ENCODE results near the gene EARS2. TPM values are rescaled to one million over a fixed set of nuclear protein-coding genes. Genes with fewer than 3 reads are reported as not detected.
A peak's percentile ranks its signal among the peaks of the same experiment; 100 is the strongest.
"Not testable (repeated sequence)": the region's sequence is repeated elsewhere in the genome, so short reads cannot be mapped to it uniquely, and the experiment has no call there.

EARS2 gene
- total RNA-seq, result 10 to 100 TPM; 25.2 to 30.4 TPM

DNA sequence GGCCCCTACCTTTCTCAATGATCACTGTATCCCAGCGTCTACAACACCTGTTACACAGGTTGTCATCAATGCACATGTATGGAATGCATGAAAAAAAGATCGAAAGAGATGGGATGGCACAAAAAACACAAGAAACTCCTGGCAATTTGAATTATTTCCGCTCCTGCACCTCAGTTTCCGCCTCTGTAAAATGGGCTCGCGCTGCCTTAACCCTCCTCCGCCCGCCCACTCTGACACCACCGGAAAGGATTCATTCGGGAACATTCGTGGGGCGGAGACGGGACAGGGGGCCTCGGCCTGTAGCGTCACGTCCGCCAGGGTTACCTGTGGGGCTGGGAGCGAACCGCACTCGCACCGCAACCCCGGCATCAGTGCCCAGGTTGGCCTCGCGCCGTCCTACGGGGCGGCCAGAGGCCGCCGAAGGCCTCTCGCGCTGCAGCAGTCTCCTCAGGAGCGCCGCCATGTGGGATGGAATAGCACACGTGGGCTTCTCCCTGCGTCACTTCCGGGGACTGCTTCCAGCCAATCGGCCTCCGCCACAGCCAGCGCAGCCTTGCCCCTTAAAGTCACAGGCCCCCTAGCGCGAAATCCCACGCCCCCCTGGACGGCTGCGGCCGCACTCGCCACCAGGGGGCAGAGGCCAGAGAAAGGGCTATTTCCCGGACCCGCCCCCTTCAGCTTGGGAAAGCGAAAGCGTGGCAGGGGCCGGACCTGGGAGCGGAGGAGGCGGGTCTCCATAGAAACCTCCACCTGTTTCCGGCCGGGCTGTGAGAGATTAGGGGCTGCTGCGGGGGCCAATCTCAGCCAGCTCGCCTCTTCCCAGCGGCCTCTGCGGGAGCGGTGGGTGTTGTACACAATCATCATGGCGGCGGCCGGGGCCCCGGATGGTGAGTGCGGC, at the start of gene EARS2, which contains the start of gene UBFD1:
TSS of gene EARS2 (minus strand) at position 470 of the 898 bp plus-strand sequence. CDS start at position 463, 7 bp downstream.
TSS of gene UBFD1 (plus strand) at position 847 of the 898 bp plus-strand sequence. CDS start at position 863, 16 bp downstream.
- Mint-ChIP-seq H3K27ac (peak within 1 kb of the TSS; percentile 93), H3K36me3 (peaks cover 21% of the 10 kb centered on the region), H3K4me3 (peak within 1 kb of the TSS; percentile 93), H3K27me3 (no peaks in the 10 kb centered on the region), H3K9me3 (peaks cover 1% of the 10 kb centered on the region), H3K4me1 (peaks cover 39% of the 10 kb centered on the region)
- DNase-seq, result peak; percentile 100

DNA sequence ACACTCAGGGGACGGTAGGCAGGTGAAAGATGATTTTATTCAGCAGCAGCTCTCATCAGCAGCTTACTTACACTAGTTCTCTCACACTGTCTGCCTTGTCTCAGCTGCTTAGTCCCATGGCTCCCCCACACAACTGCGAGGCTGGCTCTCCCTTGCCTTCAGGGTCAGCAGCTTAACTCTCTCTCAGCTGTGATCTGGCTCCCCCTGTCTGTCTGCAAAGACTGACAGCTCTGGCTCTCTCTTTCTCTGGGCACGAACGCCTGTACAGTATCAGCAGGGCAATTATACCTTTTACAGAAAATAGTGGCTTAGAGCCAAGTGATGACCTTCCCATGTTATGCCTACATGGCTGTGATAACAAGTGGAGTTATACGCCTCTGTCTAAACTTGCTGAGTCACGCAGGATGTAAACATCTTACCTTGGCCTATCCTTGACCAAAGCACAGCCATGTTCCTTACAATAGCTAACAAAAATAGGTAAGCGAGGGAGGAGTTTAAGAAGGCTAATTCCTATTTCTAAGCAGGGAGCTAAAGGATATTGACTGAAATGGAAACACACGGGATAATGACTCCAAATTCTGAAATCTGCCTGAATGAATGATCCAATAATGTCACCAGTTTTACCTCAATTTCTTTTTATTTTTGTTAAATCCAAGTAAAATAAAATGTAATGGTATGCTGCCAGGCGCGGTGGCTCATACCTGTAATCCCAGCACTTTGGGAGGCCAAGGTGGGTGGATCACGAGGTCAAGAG, 40.0 kb upstream of the EARS2 start:
- peak overlapping the region; percentile 26 for H3K27ac Mint-ChIP-seq

DNA sequence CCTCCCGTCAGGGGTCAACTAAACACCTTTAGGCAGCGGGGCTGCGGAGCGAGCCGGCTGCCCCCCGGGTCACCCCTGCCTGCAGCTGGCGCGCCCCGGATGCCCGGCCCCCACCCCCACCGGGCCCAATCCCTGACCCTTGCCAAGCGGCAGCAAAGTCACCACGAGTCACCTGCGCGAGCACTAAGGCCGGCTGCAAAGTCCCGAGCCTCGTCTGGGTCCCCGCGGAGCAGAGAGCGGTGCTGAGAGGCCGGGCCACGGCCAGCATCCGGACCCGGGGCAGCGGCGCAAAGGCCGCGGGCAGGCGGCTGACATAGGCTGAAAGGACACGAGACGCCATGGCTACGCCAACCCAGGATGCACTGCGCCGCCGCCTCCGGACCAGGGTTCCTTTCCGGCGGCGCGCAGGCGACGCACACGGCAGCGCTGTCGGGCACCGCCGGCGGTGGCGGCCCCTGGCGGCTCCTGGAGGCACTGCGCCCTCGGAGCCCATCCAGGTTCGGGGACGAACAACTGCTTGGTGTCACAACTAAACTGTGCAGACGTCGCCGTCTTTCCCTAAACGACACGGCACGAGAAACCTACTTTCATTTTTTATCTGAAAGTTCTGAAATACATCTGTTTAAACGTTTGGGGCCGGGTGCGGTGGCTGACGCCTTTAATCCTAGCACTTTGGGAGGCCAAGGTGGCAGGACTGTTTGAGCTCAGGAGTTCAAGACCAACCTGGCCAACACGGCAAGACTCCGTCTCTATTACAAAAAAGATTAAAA, 39.0 kb upstream of the EARS2 start, which contains the start of gene NDUFAB1:
TSS of gene NDUFAB1 (minus strand) at position 366 of the 770 bp plus-strand sequence. CDS start at position 340, 26 bp downstream.
- H3K4me1 Mint-ChIP-seq, result peaks cover 16% of the 10 kb centered on the region
- H3K9me3 Mint-ChIP-seq, result no peaks in the 10 kb centered on the region
- H3K36me3 Mint-ChIP-seq, result peaks cover 16% of the 10 kb centered on the region
- no peaks in the 10 kb centered on the region for H3K27me3 Mint-ChIP-seq
- H3K27ac Mint-ChIP-seq, result peak within 1 kb of the TSS; percentile 78
- peak; percentile 95 for DNase-seq
- H3K4me3 Mint-ChIP-seq, result peak within 1 kb of the TSS; percentile 84

More for the DNA sequence above, 40.0 kb upstream of the EARS2 start:
- Mint-ChIP-seq H3K4me1 (peaks cover 11% of the 10 kb centered on the region), H3K27me3 (no peaks in the 10 kb centered on the region), H3K4me3 (no peak overlapping the region), H3K9me3 (no peaks in the 10 kb centered on the region), H3K36me3 (peaks cover 12% of the 10 kb centered on the region)
- peak; percentile 11 for DNase-seq

DNA sequence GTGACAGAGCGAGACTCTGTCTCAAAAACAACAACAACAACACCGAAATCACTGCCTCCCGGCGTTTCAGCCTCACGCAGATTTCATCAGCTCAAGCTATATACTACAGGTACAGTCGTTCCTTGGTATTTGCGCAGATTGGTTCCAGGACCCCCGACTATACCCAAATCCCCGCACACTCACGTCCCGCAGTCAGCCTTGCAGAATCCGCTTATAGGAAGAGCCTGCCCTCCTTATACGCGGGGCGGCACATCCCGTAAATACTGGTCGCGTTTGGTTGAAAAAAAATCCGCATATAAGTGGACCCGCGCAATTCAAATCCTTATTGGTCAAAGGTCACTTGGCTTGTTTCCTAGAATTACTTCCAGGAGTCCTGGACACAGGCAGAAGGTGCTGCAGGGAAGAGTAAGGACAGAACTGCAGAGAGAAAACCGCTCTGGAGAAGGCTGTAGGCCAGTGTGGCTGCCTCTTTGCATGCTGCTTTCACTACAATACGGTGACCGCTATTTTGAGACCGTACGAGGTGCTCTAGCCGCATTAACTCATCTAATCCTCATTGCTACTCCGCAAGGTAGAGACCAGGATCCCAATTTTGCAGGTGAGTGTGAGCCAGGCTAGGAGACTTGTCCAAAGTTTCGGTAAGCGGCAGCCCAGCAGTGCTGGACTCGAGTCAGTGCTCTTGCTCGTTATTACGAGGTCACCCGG, 38.2 kb upstream of the EARS2 start:
- H3K9me3 Mint-ChIP-seq, result no peaks in the 10 kb centered on the region
- peaks cover 19% of the 10 kb centered on the region for H3K36me3 Mint-ChIP-seq
- peaks cover 16% of the 10 kb centered on the region for H3K4me1 Mint-ChIP-seq
- H3K27ac Mint-ChIP-seq, result peak overlapping the region; percentile 74
- H3K4me3 Mint-ChIP-seq, result peak overlapping the region; percentile 84
- no peak for DNase-seq
- H3K27me3 Mint-ChIP-seq, result no peaks in the 10 kb centered on the region

DNA sequence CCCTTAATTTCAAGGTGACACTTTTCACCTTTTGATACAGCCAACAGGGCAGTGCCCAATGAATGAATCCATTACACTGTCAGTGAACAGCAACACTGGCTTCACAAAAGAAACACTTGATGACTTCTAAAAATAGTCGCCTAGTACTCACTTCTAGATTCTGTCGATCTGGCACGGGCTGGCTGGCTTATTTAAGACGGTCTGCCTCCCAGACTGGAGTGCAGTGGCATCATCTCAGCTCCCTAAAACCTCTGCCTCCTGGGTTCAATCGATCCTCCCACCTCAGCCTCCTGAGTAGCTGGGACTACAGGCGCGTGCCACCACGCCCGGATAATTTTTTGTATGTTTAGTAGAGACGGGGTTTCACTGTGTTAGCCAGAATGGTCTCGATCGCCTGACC, 37.0 kb upstream of the EARS2 start:
- H3K4me3 Mint-ChIP-seq, result no peak overlapping the region

DNA sequence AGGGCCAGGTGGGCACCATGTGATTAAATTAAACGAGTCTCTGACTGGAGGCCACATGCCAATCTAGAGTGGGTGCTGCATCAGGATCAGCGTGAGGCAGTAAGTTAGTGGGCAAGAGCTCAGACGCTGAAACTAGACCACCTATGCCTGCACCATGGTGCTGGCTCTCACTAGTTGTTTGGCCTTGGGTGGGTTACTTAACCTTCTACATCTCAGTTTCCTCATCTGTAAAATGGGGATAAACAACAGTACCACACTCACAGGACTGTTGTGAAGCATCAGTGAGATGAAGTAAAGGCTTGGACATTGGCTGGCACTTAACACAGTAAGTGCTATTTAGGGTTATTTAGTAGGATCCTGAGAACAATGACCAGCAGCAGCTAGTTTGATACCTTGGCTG, 33.0 kb upstream of the EARS2 start:
- DNase-seq, result no peak
- Mint-ChIP-seq H3K27me3 (no peaks in the 10 kb centered on the region), H3K4me1 (peaks cover 14% of the 10 kb centered on the region), H3K9me3 (no peaks in the 10 kb centered on the region), H3K36me3 (peaks cover 21% of the 10 kb centered on the region), H3K4me3 (no peak overlapping the region), H3K27ac (no peak overlapping the region)

More for the DNA sequence above, 37.0 kb upstream of the EARS2 start:
- Mint-ChIP-seq H3K27ac (peak overlapping the region; percentile 25), H3K4me1 (peaks cover 16% of the 10 kb centered on the region), H3K36me3 (peaks cover 22% of the 10 kb centered on the region), H3K9me3 (no peaks in the 10 kb centered on the region), H3K27me3 (no peaks in the 10 kb centered on the region)
- DNase-seq, result no peak

DNA sequence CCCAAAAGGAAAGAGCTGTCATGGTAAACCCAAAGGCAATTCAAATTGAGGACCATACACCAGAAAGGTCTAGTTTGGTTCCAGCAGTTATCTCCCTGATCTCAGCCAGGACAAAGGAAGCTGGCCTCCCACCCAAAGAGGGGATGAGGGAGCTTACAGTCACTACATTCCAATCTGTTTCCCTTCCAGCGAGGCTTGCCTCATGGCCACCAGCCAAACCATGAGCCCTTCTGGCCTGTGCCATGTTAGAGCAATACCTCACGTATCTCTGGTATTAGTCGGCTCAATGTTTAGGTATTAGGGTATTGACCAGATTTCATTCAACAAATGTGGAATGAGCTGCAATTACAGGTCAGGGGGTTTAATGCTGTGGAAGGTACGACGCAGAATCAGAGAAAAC, 30.6 kb upstream of the EARS2 start:
- Mint-ChIP-seq H3K36me3 (peaks cover 26% of the 10 kb centered on the region), H3K4me3 (no peak overlapping the region), H3K9me3 (no peaks in the 10 kb centered on the region), H3K4me1 (peaks cover 7% of the 10 kb centered on the region), H3K27me3 (no peaks in the 10 kb centered on the region), H3K27ac (no peak overlapping the region)
- DNase-seq, result no peak

DNA sequence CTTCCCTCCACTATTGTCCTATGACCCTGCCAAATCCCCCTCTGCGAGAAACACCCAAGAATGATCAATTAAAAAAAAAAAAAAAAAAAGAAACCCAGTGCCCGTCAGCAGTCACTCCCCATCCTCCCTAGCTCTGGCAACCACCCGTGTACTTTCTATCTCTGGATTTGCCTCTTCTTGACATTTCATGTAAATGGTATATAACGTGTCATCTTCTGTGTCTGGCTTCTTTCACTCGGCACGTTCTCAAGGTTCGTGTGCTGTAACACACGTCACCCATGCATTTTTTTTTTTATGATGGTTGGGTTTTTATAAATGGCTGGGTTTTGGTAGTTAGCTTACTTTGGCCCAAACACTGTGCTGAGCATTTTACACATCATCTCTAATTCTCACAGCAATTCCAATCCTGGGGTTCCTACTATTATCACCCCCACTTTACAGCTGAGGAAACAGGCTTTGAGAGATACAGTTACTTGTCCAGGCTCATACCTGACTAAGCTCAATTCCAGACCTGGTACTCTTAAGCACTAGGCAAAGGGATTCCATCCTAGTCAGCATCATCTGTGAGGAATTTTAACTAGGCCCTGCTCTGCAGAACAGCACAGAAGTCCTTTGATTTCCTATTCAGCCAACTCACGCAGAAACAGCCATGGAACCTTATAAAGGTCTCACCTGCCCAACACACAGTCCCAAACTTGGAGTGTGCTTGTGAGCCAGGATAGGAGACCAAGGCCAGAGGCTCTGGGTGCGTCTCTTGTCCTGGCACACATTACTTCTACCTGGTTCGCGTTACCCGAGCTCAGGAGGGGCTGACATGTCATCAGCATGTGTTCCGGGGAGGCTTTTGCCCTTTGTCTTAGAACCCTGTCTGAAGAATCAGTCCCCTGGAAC, 27.3 kb upstream of the EARS2 start:
- Mint-ChIP-seq H3K4me1 (no peaks in the 10 kb centered on the region), H3K27ac (peak overlapping the region; percentile 30), H3K9me3 (no peaks in the 10 kb centered on the region), H3K36me3 (peaks cover 17% of the 10 kb centered on the region), H3K4me3 (no peak overlapping the region), H3K27me3 (no peaks in the 10 kb centered on the region)
- no peak for DNase-seq

DNA sequence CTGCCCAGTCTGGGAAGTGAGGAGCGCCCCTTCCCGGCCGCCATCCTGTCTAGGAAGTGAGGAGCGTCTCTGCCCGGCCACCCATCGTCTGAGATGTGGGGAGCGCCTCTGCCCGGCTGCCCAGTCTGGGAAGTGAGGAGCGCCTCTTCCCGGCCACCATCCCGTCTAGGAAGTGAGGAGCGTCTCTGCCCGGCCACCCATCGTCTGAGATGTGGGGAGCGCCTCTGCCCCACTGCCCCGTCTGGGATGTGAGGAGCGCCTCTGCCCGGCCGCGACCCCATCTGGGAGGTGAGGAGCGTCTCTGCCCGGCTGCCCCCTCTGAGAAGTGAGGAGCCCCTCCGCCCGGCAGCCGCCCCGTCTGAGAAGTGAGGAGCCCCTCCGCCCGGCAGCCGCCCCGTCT, 26.1 kb upstream of the EARS2 start:
- DNase-seq, H3K9me3 Mint-ChIP-seq, H3K27ac Mint-ChIP-seq, H3K27me3 Mint-ChIP-seq, H3K4me3 Mint-ChIP-seq, H3K4me1 Mint-ChIP-seq: not testable (repeated sequence)
- H3K36me3 Mint-ChIP-seq, result peaks cover 20% of the 10 kb centered on the region

DNA sequence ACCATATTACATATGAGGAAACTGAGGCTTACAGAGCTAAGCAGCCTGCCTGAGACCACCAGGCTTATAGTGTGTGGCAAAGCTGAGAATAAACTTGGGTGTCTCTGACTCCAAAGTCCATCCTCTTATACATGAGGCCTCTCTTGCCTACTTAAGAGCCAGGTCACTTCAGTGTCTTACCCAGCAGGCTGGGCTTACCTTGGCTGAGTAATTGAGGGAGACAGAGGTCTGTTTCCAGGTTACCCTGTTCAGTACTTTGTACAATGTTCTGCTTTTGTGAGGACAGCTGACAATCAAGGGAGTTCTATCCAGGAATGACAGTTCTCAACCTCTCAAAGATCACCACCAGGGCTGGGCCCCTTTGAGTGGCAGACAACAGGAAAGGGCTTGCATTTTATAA, 24.6 kb upstream of the EARS2 start:
- Mint-ChIP-seq H3K36me3 (peaks cover 20% of the 10 kb centered on the region), H3K4me1 (no peaks in the 10 kb centered on the region), H3K27ac (peak overlapping the region; percentile 31), H3K27me3 (no peaks in the 10 kb centered on the region), H3K9me3 (no peaks in the 10 kb centered on the region), H3K4me3 (no peak overlapping the region)
- no peak for DNase-seq

DNA sequence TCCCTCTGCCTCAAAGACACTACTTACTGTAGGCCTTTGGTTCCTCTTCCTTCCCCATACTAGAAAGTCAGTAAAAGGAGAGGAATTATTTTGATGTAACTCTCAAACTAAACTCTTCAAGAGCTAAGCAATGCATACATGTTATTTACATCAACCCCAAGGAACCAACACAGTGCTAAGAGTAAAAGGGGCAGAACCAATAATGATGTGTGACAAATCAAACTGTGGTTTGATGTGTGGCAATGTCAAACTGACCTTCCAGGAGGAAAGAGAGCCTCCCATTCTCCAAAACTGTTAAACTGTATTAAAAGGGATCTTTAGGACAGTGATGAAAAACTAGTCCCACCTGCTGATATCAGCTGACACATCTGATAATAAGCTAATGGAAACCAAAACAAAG, 23.2 kb upstream of the EARS2 start:
- no peaks in the 10 kb centered on the region for H3K27me3 Mint-ChIP-seq
- peaks cover 18% of the 10 kb centered on the region for H3K36me3 Mint-ChIP-seq

DNA sequence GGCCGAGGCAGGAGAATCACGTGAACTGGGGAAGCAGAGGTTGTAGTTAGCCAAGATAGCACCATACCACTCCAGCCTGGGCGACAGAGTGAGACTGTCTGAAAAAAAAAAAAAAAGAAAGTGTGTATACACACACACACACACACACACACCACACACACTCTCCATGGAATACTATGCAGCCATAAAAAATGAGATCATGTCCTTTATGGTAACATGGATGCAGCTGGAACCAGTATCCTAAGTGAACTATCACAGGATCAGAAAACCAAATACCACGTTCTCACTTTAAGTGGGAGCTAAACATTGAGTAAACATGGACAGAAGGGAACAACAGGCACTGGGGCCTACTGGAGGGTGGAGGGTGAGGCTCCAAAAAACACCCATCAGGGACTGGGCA, 22.2 kb upstream of the EARS2 start:
- no peak overlapping the region for H3K4me3 Mint-ChIP-seq
- no peak for DNase-seq
- no peaks in the 10 kb centered on the region for H3K4me1 Mint-ChIP-seq
- peak overlapping the region; percentile 7 for H3K27ac Mint-ChIP-seq
- H3K27me3 Mint-ChIP-seq, result no peaks in the 10 kb centered on the region
- H3K9me3 Mint-ChIP-seq, result no peaks in the 10 kb centered on the region
- H3K36me3 Mint-ChIP-seq, result peaks cover 15% of the 10 kb centered on the region

More for the DNA sequence above, 23.2 kb upstream of the EARS2 start:
- Mint-ChIP-seq H3K4me3 (no peak overlapping the region), H3K9me3 (no peaks in the 10 kb centered on the region), H3K4me1 (no peaks in the 10 kb centered on the region), H3K27ac (peak overlapping the region; percentile 11)
- DNase-seq, result no peak

DNA sequence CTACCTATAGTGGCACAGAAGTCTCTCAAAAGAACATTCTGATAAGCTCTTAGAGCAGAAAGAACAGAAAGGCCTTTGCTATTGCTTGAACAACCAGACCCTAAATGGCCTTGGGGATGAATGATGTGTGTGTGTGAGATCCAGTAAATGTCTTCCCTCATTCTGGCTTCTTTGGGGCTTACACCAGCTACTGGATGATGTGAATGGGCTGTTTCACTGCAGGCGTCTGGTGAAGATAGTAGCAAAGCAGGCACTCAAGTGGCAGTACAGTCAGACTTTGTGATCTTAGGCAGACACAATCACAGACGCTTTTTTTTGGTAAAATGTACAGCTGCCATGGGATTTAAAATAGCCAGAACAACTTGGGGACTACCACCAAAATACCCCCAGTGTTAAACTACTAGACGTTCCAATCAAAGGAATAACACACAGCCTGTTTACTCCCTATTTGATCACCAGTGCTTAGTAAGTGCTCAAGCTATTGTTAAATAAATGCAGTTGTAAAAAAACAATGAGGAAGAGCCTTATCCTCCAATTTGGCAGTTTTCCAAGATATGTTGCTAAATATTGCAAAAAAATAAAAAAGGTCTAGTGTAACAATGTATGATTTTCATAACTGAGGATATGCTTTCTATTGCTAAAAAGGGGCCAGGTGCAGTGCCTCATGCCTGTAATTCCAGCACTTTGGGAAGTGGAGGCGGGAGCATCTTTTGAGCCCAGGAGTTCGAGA, 21.1 kb upstream of the EARS2 start:
- no peaks in the 10 kb centered on the region for H3K9me3 Mint-ChIP-seq
- no peak overlapping the region for H3K27ac Mint-ChIP-seq
- H3K27me3 Mint-ChIP-seq, result no peaks in the 10 kb centered on the region
- no peak overlapping the region for H3K4me3 Mint-ChIP-seq
- peaks cover 12% of the 10 kb centered on the region for H3K36me3 Mint-ChIP-seq
- no peaks in the 10 kb centered on the region for H3K4me1 Mint-ChIP-seq
- DNase-seq, result no peak

Measured in activated naive CD8-positive, alpha-beta T cell treated with anti-CD3 and anti-CD28 coated beads for 36 hours (primary cell).